GM12873 (cell line): Measurements from ENCODE around the gene SLC25A18.

Experiments
- CTCF ChIP-seq: IDR thresholded peaks from 2 replicates; pipeline ENCODE4 v1.5.1; 2012; ENCODE audit warnings: low read depth, mild to moderate bottlenecking, moderate library complexity, low read length, control low read depth; ENCODE audit not compliant: insufficient read depth; ENCODE audit errors: missing control alignments

Gene SLC25A18

DNA sequence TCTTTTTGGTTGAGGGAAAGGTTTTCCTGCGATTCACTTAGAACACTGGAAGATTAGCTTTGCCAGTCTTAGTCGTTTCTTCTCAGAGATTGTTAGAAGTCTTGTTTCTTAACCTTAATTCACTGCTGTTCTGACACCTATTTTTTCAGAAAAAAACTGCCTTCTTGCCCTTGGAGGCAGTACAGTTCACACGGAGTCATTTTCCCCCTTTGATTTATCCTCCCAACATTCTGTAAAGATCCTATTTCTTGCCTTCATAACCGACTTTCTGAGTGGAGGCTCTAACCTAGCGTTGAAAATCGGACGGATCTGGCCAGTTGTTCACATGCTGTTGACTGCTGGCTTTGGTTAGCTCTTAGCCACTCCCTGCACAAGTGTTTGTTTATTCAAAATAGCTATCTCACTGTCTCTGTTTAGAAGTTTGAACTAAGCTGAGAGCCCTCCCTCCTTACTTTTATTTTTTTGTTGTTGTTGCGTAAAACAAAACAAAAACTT lies 76.0 kb downstream of the SLC25A18 start:
- no peak for TF ChIP-seq CTCF
